Neural cell (in vitro differentiated cells): ENCODE measurements around the gene PPM1D. TPM values are rescaled to one million over a fixed set of nuclear protein-coding genes. Genes with fewer than 3 reads are reported as not detected.

Experiments
- H2AFZ ChIP-seq: fragments of 200-600, 300-800 bp; sonication (generic), shearing (Covaris generic); 2 replicates; pipeline ENCODE4 v1.6.0; 2014; ENCODE audit warnings: low read depth, mild to moderate bottlenecking, antibody characterized with exemption, low read length, moderate library complexity
- H3F3A ChIP-seq: fragments of 200-600 bp; shearing (Covaris generic); 2 replicates; pipeline ENCODE4 v1.6.1; 2016; ENCODE audit warnings: mild to moderate bottlenecking, moderate library complexity, mixed read lengths, antibody characterized with exemption, low read length; ENCODE audit not compliant: insufficient read depth, poor library complexity, severe bottlenecking
- H3K27ac ChIP-seq: fragments of 200-600, 300-800 bp; sonication (generic), shearing (Covaris generic); 2 replicates; pipeline ENCODE4 v1.5.1; 2014; ENCODE audit warnings: mild to moderate bottlenecking, low read length, moderate library complexity
- H3K27me3 ChIP-seq: fragments of 300-800, 200-600 bp; sonication (generic), shearing (Covaris generic); 2 replicates; pipeline ENCODE4 v1.6.0; 2014; ENCODE audit warnings: mild to moderate bottlenecking, low read depth, low read length, moderate library complexity; ENCODE audit not compliant: insufficient read depth
- H3K36me3 ChIP-seq: fragments of 300-800, 200-600 bp; sonication (generic), shearing (Covaris generic); 2 replicates; pipeline ENCODE4 v1.5.1; 2014; ENCODE audit warnings: mild to moderate bottlenecking, antibody characterized with exemption, low read length, moderate library complexity; ENCODE audit not compliant: insufficient read depth
- H3K4me2 ChIP-seq: fragments of 300-800, 200-600 bp; sonication (generic), shearing (Covaris generic); 2 replicates; pipeline ENCODE4 v1.6.0; 2014; ENCODE audit warnings: mild to moderate bottlenecking, low read length
- H3K4me3 ChIP-seq: fragments of 300-800, 200-600 bp; sonication (generic), shearing (Covaris generic); 2 replicates; pipeline ENCODE4 v1.5.1; 2014; ENCODE audit warnings: mild to moderate bottlenecking, low read length, moderate library complexity
- H3K79me2 ChIP-seq: fragments of 200-600 bp; shearing (Covaris generic); replicated peaks from 2 replicates; pipeline ENCODE4 v1.6.0; 2014; ENCODE audit warnings: mild to moderate bottlenecking, low read length, moderate library complexity; ENCODE audit not compliant: insufficient read depth
- H3K9ac ChIP-seq: fragments of 300-800, 200-600 bp; sonication (generic), shearing (Covaris generic); 2 replicates; pipeline ENCODE4 v1.6.1; 2016; ENCODE audit warnings: mild to moderate bottlenecking, low read length, mixed read lengths
- H3K9me2 ChIP-seq: fragments of 200-600 bp; shearing (Covaris generic); 2 replicates; pipeline ENCODE4 v1.6.1; 2016; ENCODE audit warnings: mild to moderate bottlenecking, low read length, mixed read lengths; ENCODE audit not compliant: insufficient read depth
- H3K9me3 ChIP-seq: fragments of 200-600, 300-800 bp; sonication (generic), shearing (Covaris generic); 2 replicates; pipeline ENCODE4 v1.6.1; 2016; ENCODE audit warnings: mild to moderate bottlenecking, mixed run types, low read length, moderate library complexity, mixed read lengths
- H4K20me1 ChIP-seq: fragments of 200-600 bp; shearing (Covaris generic); 2 replicates; pipeline ENCODE4 v1.6.1; 2016; ENCODE audit warnings: mild to moderate bottlenecking, mixed run types; ENCODE audit not compliant: insufficient read depth
- CTCF ChIP-seq: fragments of 450-650 bp; IDR thresholded peaks from 2 replicates; pipeline ENCODE4 v1.5.1; 2014; ENCODE audit warnings: antibody characterized with exemption, mild to moderate bottlenecking, moderate library complexity; ENCODE audit not compliant: poor library complexity, severe bottlenecking
- EP300 ChIP-seq: fragments of 450-650 bp; conservative IDR thresholded peaks from 2 replicates; pipeline ENCODE4 v1.6.1; 2014; ENCODE audit warnings: antibody characterized with exemption, mild to moderate bottlenecking, moderate library complexity; ENCODE audit not compliant: poor library complexity, severe bottlenecking
- EZH2 ChIP-seq: fragments of 200-600, 300-800 bp; shearing (Covaris generic), sonication (generic); IDR thresholded peaks from 2 replicates; pipeline ENCODE4 v1.6.1; 2014; ENCODE audit warnings: antibody characterized with exemption, low read length, borderline replicate concordance, mild to moderate bottlenecking; ENCODE audit not compliant: insufficient read depth, poor library complexity, severe bottlenecking
- MXI1 ChIP-seq: fragments of 450-650 bp; conservative IDR thresholded peaks from 2 replicates; pipeline ENCODE4 v1.6.1; 2014; ENCODE audit warnings: antibody characterized with exemption, mild to moderate bottlenecking; ENCODE audit not compliant: poor library complexity, severe bottlenecking
- POLR2AphosphoS5 ChIP-seq: IDR thresholded peaks from 2 replicates; pipeline ENCODE4 v1.6.1; 2012
- RAD21 ChIP-seq: fragments of 450-650 bp; conservative IDR thresholded peaks from 2 replicates; pipeline ENCODE4 v1.6.1; 2014; ENCODE audit warnings: antibody characterized with exemption, mild to moderate bottlenecking, moderate library complexity
- REST ChIP-seq: IDR thresholded peaks from 2 replicates; pipeline ENCODE4 v1.6.1; 2012; ENCODE audit warnings: borderline replicate concordance
- SMC3 ChIP-seq: fragments of 450-650 bp; conservative IDR thresholded peaks from 2 replicates; pipeline ENCODE4 v1.6.1; 2014; ENCODE audit warnings: antibody characterized with exemption, mild to moderate bottlenecking, moderate library complexity; ENCODE audit not compliant: poor library complexity
- TAF1 ChIP-seq: IDR thresholded peaks from 2 replicates; pipeline ENCODE4 v1.6.1; 2012; ENCODE audit warnings: low read depth
- polyA plus RNA-seq: library from polyadenylated mRNA; depleted of rRNA; stranded (reverse); fragments of >200 nt; gene quantifications from 2 replicates; pipeline ENCODE4 v1.2.3, GENCODE V29; 2014

PPM1D gene
- polyA plus RNA-seq, 1 donor from 2014 or later = 14.7 TPM

GRCh38 chr17:60560860-60561257 is 39.1 kb upstream of the PPM1D start:
- no peaks in the 10 kb centered on the region for H3K36me3 ChIP-seq

GRCh38 chr17:60562421-60562820 is 37.6 kb upstream of the PPM1D start:
- Histone ChIP-seq H3K4me3 (no peak overlapping the region), H2AFZ (no peak overlapping the region), H3K9me2 (no peaks in the 10 kb centered on the region), H3K27ac (no peak overlapping the region), H3K27me3 (no peaks in the 10 kb centered on the region), H3K79me2 (no peaks in the 10 kb centered on the region), H4K20me1 (no peaks in the 10 kb centered on the region), H3K4me2 (no peak overlapping the region), H3K36me3 (no peaks in the 10 kb centered on the region), H3K9me3 (peaks cover 4% of the 10 kb centered on the region), H3K9ac (no peak overlapping the region), H3F3A (no peaks in the 10 kb centered on the region)
- TF ChIP-seq TAF1 (no peak), POLR2AphosphoS5 (no peak), RAD21 (no peak), EZH2 (no peak), CTCF (no peak), REST (no peak), MXI1 (no peak)

More at GRCh38 chr17:60560860-60561257, 39.1 kb upstream of the PPM1D start:
- H3K27me3 ChIP-seq = no peaks in the 10 kb centered on the region
- H3F3A ChIP-seq = no peaks in the 10 kb centered on the region
- H2AFZ ChIP-seq = no peak overlapping the region
- no peak overlapping the region for H3K9ac ChIP-seq
- TF ChIP-seq MXI1 (no peak), RAD21 (no peak), EZH2 (no peak), POLR2AphosphoS5 (no peak), EP300 (no peak), TAF1 (no peak), REST (no peak), CTCF (no peak), SMC3 (no peak)
- H3K4me2 ChIP-seq = no peak overlapping the region
- H3K79me2 ChIP-seq = no peaks in the 10 kb centered on the region
- no peak overlapping the region for H3K27ac ChIP-seq
- H4K20me1 ChIP-seq = no peaks in the 10 kb centered on the region
- no peaks in the 10 kb centered on the region for H3K9me2 ChIP-seq
- peaks cover 7% of the 10 kb centered on the region for H3K9me3 ChIP-seq
- H3K4me3 ChIP-seq = no peak overlapping the region
